Measurements from ENCODE around the gene HAGHL. TPM values are rescaled to one million over a fixed set of nuclear protein-coding genes. Genes with fewer than 3 reads are reported as not detected.

Gene HAGHL
- polyA plus RNA-seq, 1 donor (not counting 4 experiments of a cell fraction or from before 2014, with no cell fraction given): 8.0 TPM

DNA sequence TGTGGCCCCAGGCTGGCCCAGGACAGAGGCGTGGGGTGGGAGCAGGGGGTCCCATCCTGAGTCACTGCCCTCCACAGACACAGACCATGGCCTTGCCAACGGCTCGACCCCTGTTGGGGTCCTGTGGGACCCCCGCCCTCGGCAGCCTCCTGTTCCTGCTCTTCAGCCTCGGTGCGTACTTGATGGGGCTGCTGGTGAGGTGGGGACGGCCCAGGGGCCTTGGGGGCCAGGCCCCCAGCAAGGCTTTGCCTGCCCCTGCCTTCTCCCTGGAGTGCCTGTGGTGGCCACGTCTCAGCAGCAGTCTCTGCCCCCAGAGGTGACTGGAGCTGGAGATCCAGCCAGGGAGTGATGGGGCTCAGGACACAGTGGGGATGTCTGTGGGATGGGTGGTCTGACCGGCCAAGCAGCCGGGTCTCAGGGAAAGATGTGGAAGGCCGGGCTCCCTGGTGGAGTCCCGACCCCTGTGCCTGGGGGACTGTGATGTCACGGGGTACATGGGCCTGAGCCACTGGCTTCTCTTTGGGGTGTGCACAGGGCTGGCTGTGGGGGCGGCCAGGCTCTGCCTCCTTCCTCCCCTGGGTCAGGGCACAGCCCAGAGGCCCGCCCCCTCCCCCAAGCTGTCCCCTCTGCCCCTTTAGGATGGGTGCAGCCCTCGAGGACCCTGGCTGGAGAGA lies 35.8 kb downstream of the HAGHL start:
- Histone ChIP-seq H3K27ac (ENCODE audit: control insufficient read depth, insufficient read depth, low read length) (no peak overlapping the region), H3K9ac (ENCODE audit: control insufficient read depth, extremely low read depth, insufficient read depth, low read length) (no peak overlapping the region), H3K4me2 (ENCODE audit: control insufficient read depth, extremely low read depth, insufficient read depth, low read depth, low read length) (no peak overlapping the region), H3K4me3 (ENCODE audit: control insufficient read depth in 2 of 3, extremely low read depth in 1 of 3, insufficient read depth in 2 of 3, low read depth in 1 of 3, low read length in 3 of 3) (no peak overlapping the region), H3K9me1 (ENCODE audit: control insufficient read depth, extremely low read depth, insufficient read depth, low read length) (no peaks in the 10 kb centered on the region), H3K27me3 (ENCODE audit: control insufficient read depth, extremely low read depth, insufficient read depth, low read length) (peaks cover 3% of the 10 kb centered on the region), H3K79me2 (ENCODE audit: control insufficient read depth, insufficient read depth, low read length) (no peaks in the 10 kb centered on the region), H4K20me1 (ENCODE audit: control insufficient read depth, extremely low read depth, insufficient read depth, low read length) (no peaks in the 10 kb centered on the region), H3K9me3 (ENCODE audit: control insufficient read depth, low read depth, low read length) (no peaks in the 10 kb centered on the region), H3K4me1 (ENCODE audit: control insufficient read depth, extremely low read depth, insufficient read depth, low read length) (peaks cover 30% of the 10 kb centered on the region), H3K36me3 (ENCODE audit: control insufficient read depth in 2 of 2, extremely low read depth in 1 of 2, insufficient read depth in 2 of 2, low read length in 2 of 2) (no peaks in the 10 kb centered on the region), H2AFZ (ENCODE audit: control insufficient read depth, low read length) (no peak overlapping the region)
- dilution Hi-C loops (cut with MboI; ENCODE audit: extremely low pct_ligation_motif_present, low sequenced_read_pairs): no loop called here
- FAIRE-seq: no peak
- TF ChIP-seq, protein P1, sequence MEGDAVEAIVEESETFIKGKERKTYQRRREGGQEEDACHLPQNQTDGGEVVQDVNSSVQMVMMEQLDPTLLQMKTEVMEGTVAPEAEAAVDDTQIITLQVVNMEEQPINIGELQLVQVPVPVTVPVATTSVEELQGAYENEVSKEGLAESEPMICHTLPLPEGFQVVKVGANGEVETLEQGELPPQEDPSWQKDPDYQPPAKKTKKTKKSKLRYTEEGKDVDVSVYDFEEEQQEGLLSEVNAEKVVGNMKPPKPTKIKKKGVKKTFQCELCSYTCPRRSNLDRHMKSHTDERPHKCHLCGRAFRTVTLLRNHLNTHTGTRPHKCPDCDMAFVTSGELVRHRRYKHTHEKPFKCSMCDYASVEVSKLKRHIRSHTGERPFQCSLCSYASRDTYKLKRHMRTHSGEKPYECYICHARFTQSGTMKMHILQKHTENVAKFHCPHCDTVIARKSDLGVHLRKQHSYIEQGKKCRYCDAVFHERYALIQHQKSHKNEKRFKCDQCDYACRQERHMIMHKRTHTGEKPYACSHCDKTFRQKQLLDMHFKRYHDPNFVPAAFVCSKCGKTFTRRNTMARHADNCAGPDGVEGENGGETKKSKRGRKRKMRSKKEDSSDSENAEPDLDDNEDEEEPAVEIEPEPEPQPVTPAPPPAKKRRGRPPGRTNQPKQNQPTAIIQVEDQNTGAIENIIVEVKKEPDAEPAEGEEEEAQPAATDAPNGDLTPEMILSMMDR (optimal IDR thresholded peaks at IDR 0.05 in 1 of 3, IDR thresholded peaks at IDR 0.05 in 1 of 3, conservative IDR thresholded peaks at IDR 0.05 in 1 of 3; ENCODE audit: extremely low read depth in 1 of 3, insufficient read depth in 2 of 3, low read length in 3 of 3): no peak
- no peak for TF ChIP-seq EZH2 (IDR thresholded peaks at IDR 0.05; ENCODE audit: low read length)
- DNase-seq (ENCODE audit: low read depth, low spot score): no peak

DNA sequence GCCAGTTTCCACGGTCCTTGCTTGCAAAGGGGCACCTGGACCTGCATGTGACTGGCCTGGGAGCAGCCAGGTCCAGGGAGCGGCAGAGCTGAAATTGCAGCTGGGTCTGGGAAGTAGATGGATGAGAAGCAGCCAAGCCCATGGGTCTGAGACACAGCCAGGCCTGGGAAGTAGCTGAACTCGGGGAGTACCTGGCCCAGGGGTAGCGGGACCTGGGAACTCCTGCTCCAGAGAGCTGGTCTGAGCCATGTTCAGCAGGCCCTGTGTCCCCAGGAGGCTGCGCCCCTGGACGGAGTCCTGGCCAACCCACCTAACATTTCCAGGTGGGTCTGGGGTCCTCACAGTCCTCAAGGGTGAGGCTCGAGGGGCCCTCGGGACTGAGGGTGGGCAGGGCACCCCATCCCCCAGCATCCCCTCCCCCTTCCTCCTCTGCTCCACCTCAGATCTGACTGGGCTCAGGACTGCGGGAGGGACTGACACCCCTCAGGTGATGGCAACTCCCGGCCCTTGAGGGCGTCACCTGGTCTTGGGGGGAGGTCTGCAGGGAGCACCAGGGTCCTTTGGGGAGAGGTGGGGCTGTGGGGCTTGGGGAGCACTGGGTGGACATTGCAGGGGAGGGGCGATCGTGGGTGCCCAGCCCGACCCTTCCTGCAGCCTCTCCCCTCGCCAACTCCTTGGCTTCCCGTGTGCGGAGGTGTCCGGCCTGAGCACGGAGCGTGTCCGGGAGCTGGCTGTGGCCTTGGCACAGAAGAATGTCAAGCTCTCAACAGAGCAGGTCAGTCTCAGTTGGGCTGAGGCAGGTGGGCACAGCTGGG lies 36.7 kb downstream of the HAGHL start:
- TF ChIP-seq EZH2 (IDR thresholded peaks at IDR 0.05; ENCODE audit: low read length): no peak
- TF ChIP-seq, protein P1 (optimal IDR thresholded peaks at IDR 0.05 in 1 of 3, IDR thresholded peaks at IDR 0.05 in 1 of 3, conservative IDR thresholded peaks at IDR 0.05 in 1 of 3; ENCODE audit: extremely low read depth in 1 of 3, insufficient read depth in 2 of 3, low read length in 3 of 3): no peak
- H4K20me1 ChIP-seq (ENCODE audit: control insufficient read depth, extremely low read depth, insufficient read depth, low read length): no peaks in the 10 kb centered on the region
- H3K4me2 ChIP-seq (ENCODE audit: control insufficient read depth, extremely low read depth, insufficient read depth, low read depth, low read length): no peak overlapping the region
- H3K79me2 ChIP-seq (ENCODE audit: control insufficient read depth, insufficient read depth, low read length): no peaks in the 10 kb centered on the region
- H3K27ac ChIP-seq (ENCODE audit: control insufficient read depth, insufficient read depth, low read length): no peak overlapping the region
- peaks cover 27% of the 10 kb centered on the region for H3K4me1 ChIP-seq (ENCODE audit: control insufficient read depth, extremely low read depth, insufficient read depth, low read length)
- H3K27me3 ChIP-seq (ENCODE audit: control insufficient read depth, extremely low read depth, insufficient read depth, low read length): peaks cover 3% of the 10 kb centered on the region
- H3K9me3 ChIP-seq (ENCODE audit: control insufficient read depth, low read depth, low read length): no peaks in the 10 kb centered on the region
- H3K9me1 ChIP-seq (ENCODE audit: control insufficient read depth, extremely low read depth, insufficient read depth, low read length): no peaks in the 10 kb centered on the region
- H2AFZ ChIP-seq (ENCODE audit: control insufficient read depth, low read length): no peak overlapping the region
- H3K9ac ChIP-seq (ENCODE audit: control insufficient read depth, extremely low read depth, insufficient read depth, low read length): no peak overlapping the region
- H3K36me3 ChIP-seq (ENCODE audit: control insufficient read depth in 2 of 2, extremely low read depth in 1 of 2, insufficient read depth in 2 of 2, low read length in 2 of 2): no peaks in the 10 kb centered on the region
- H3K4me3 ChIP-seq (ENCODE audit: control insufficient read depth in 2 of 3, extremely low read depth in 1 of 3, insufficient read depth in 2 of 3, low read depth in 1 of 3, low read length in 3 of 3): no peak overlapping the region
- FAIRE-seq (no peak), DNase-seq (ENCODE audit: low read depth, low spot score) (no peak)
- dilution Hi-C loops (cut with MboI; ENCODE audit: extremely low pct_ligation_motif_present, low sequenced_read_pairs): no loop called here

All from keratinocyte (primary cell).